AG04450 (cell line): ENCODE data around the gene TIFAB. TPM values are rescaled to one million over a fixed set of nuclear protein-coding genes. Genes with fewer than 3 reads are reported as not detected.
A peak's percentile ranks its signal among the peaks of the same experiment; 100 is the strongest.

Experiments used
- CTCF ChIA-PET: fragments of 300-600, 350-600 bp; formaldehyde crosslinking; extraction: SDS; loops from one replicate; lab custom pipeline; 2022; ENCODE audit warnings: antibody characterized with exemption, inconsistent platforms; lab: Charles Lee
- POLR2A ChIA-PET: fragments of 350-600 bp; formaldehyde crosslinking; extraction: SDS; loops from one replicate; lab custom pipeline; 2021; ENCODE audit warnings: antibody characterized with exemption, inconsistent platforms; lab: Yijun Ruan, JAX
- DNase-seq: peaks from one replicate; pipeline ENCODE4 v3.0.0-alpha.2; 2011; ENCODE audit warnings: low read depth, low spot score
- H3K27ac ChIP-seq: one replicate; pipeline ENCODE4 v1.5.1; 2012; ENCODE audit warnings: low read depth, low read length, control low read depth
- H3K27me3 ChIP-seq: one replicate; pipeline ENCODE4 v1.6.0; 2012; ENCODE audit warnings: low read length; ENCODE audit not compliant: control insufficient read depth, insufficient read depth
- H3K4me3 ChIP-seq: 2 replicates; pipeline ENCODE4 v1.5.1; 2011; ENCODE audit warnings: mild to moderate bottlenecking, low read depth, low read length, control low read depth
- H3K9me3 ChIP-seq: 2 replicates; pipeline ENCODE4 v1.5.1; 2012; ENCODE audit warnings: low read length; ENCODE audit not compliant: control insufficient read depth, insufficient read depth
- CTCF ChIP-seq: IDR thresholded peaks from 2 replicates; pipeline ENCODE4 v1.5.1; 2011; ENCODE audit warnings: low read depth, low read length, control low read depth, inconsistent platforms
- polyA plus RNA-seq: library from polyadenylated mRNA; depleted of rRNA; stranded (reverse); fragments of >200 nt; gene quantifications from 2 replicates; pipeline ENCODE4 v1.2.3, GENCODE V29; 2011

TIFAB gene
- polyA plus RNA-seq, 1 experiment, result not detected

GRCh38 chr5:135433681-135434426 lies 18.3 kb downstream of the TIFAB start:
- H3K9me3 ChIP-seq, result peaks cover 5% of the 10 kb centered on the region
- H3K27ac ChIP-seq, result no peak overlapping the region
- no peak overlapping the region for H3K4me3 ChIP-seq
- ChIA-PET POLR2A (no interaction called here), CTCF (interaction anchor here (0.6 to 9.5 kb wide), 4 partner anchors 9 to 1455 kb away, joined by 3 to 77 read pairs (median 4); no protein-coding TSS in a partner anchor)
- no peak for DNase-seq
- no peak for TF ChIP-seq CTCF
- no peaks in the 10 kb centered on the region for H3K27me3 ChIP-seq

GRCh38 chr5:135432113-135432512 lies 20.0 kb downstream of the TIFAB start:
- CTCF ChIA-PET, result interaction anchor here (0.8 kb wide), 1 partner anchor 34 kb away, joined by 3 read pairs; no protein-coding TSS in a partner anchor
- POLR2A ChIA-PET, result no interaction called here
- no peak overlapping the region for H3K4me3 ChIP-seq
- no peak for DNase-seq
- no peaks in the 10 kb centered on the region for H3K27me3 ChIP-seq
- H3K9me3 ChIP-seq, result peaks cover 10% of the 10 kb centered on the region
- no peak overlapping the region for H3K27ac ChIP-seq
- TF ChIP-seq CTCF, result no peak

- TF ChIP-seq CTCF, result no peak
- DNase-seq, result no peak
- Histone ChIP-seq H3K4me3 (no peak overlapping the region), H3K9me3 (peaks cover 10% of the 10 kb centered on the region), H3K27me3 (no peaks in the 10 kb centered on the region), H3K27ac (no peak overlapping the region)
- POLR2A ChIA-PET, result no interaction called here
- CTCF ChIA-PET, result no interaction called here
Measured at GRCh38 chr5:135430135-135430437, 22.1 kb downstream of the TIFAB start.

- H3K27me3 ChIP-seq, result no peaks in the 10 kb centered on the region
- peaks cover 10% of the 10 kb centered on the region for H3K9me3 ChIP-seq
- no peak for TF ChIP-seq CTCF
- H3K27ac ChIP-seq, result peak overlapping the region; percentile 21
- H3K4me3 ChIP-seq, result no peak overlapping the region
- DNase-seq, result no peak
- POLR2A ChIA-PET, result no interaction called here
- CTCF ChIA-PET, result no interaction called here
Measured at GRCh38 chr5:135429301-135430134, 22.6 kb downstream of the TIFAB start.

- TF ChIP-seq CTCF, result no peak
- POLR2A ChIA-PET, result no interaction called here
- CTCF ChIA-PET, result no interaction called here
- Histone ChIP-seq H3K27ac (no peak overlapping the region), H3K27me3 (no peaks in the 10 kb centered on the region), H3K4me3 (no peak overlapping the region), H3K9me3 (peaks cover 10% of the 10 kb centered on the region)
- no peak for DNase-seq
Measured at GRCh38 chr5:135428586-135428985, 23.6 kb downstream of the TIFAB start.
